ENCODE results near the gene MYO1E. TPM values are rescaled to one million over a fixed set of nuclear protein-coding genes. Genes with fewer than 3 reads are reported as not detected.

MYO1E gene
- total RNA-seq, 2 experiments from 2014 or later = 20.3 to 22.7 TPM

- ATAC-seq = peak; percentile 81
- intact Hi-C loops (cut with micrococcal nuclease) = loop anchor here (5.0 kb wide), 1 partner anchor 41 kb away; no protein-coding TSS in a partner anchor
- no peaks in the 10 kb centered on the region for H3K36me3 Mint-ChIP-seq (ENCODE audit: low read depth)
- H3K4me3 Mint-ChIP-seq = no peak overlapping the region
- no peak for TF ChIP-seq CTCF (IDR thresholded peaks at IDR 0.05)
- peaks cover 41% of the 10 kb centered on the region for H3K4me1 Mint-ChIP-seq (ENCODE audit: low read depth)
- H3K27me3 Mint-ChIP-seq = peaks cover 3% of the 10 kb centered on the region
- DNase-seq = peak; percentile 69
- H3K27ac Mint-ChIP-seq = peak overlapping the region; percentile 66
- CTCF ChIA-PET = no interaction called here
- peaks cover 1% of the 10 kb centered on the region for H3K9me3 Mint-ChIP-seq
- POLR2A ChIA-PET = no interaction called here
Measured at GRCh38 chr15:59298225-59298853, 74.3 kb downstream of the MYO1E start.

DNA sequence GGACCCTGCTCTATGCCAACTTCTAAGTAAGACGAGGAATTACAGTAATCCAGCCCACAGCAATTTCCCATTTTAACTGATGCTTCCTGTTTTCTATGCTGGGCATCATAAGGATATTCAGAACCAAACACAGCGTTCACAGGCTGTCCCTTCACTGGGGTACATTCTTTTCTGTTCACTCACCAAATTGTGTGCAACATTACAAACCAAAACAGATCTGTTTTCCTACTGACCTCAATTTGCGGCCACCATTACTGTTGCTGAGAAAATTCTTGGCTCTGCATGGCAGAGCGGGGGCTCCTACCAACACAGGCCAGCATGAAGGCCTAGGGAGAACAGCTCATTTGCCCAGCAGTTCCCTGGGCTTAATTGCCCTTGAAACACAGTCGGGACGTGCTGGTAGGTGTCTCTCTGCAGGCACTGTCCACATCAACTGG, 76.5 kb downstream of the MYO1E start:
- ATAC-seq (no peak), DNase-seq (no peak)
- ChIA-PET CTCF (no interaction called here), POLR2A (no interaction called here)
- TF ChIP-seq CTCF (IDR thresholded peaks at IDR 0.05) = no peak
- no peak overlapping the region for H3K27ac Mint-ChIP-seq
- no peaks in the 10 kb centered on the region for H3K36me3 Mint-ChIP-seq (ENCODE audit: low read depth)
- H3K27me3 Mint-ChIP-seq = peaks cover 3% of the 10 kb centered on the region
- H3K9me3 Mint-ChIP-seq = peaks cover 1% of the 10 kb centered on the region
- H3K4me1 Mint-ChIP-seq (ENCODE audit: low read depth) = peaks cover 39% of the 10 kb centered on the region
- no peak overlapping the region for H3K4me3 Mint-ChIP-seq
- intact Hi-C loops (cut with micrococcal nuclease) = loop anchor here (5.0 kb wide), 1 partner anchor 39 kb away; no protein-coding TSS in a partner anchor

GRCh38 chr15:59295261-59296001, 77.2 kb downstream of the MYO1E start:
- POLR2A ChIA-PET = no interaction called here
- ATAC-seq = no peak
- intact Hi-C loops (cut with micrococcal nuclease) = loop anchor here (5.0 kb wide), 1 partner anchor 38 kb away; no protein-coding TSS in a partner anchor
- Mint-ChIP-seq H3K4me3 (no peak overlapping the region), H3K9me3 (peaks cover 1% of the 10 kb centered on the region), H3K36me3 (ENCODE audit: low read depth) (no peaks in the 10 kb centered on the region), H3K27ac (no peak overlapping the region), H3K27me3 (peaks cover 3% of the 10 kb centered on the region), H3K4me1 (ENCODE audit: low read depth) (peaks cover 35% of the 10 kb centered on the region)
- no peak for DNase-seq
- no peak for TF ChIP-seq CTCF (IDR thresholded peaks at IDR 0.05)
- CTCF ChIA-PET = interaction anchor here (2.1 kb wide), 1 partner anchor 48 kb away, joined by 7 read pairs; no protein-coding TSS in a partner anchor

DNA sequence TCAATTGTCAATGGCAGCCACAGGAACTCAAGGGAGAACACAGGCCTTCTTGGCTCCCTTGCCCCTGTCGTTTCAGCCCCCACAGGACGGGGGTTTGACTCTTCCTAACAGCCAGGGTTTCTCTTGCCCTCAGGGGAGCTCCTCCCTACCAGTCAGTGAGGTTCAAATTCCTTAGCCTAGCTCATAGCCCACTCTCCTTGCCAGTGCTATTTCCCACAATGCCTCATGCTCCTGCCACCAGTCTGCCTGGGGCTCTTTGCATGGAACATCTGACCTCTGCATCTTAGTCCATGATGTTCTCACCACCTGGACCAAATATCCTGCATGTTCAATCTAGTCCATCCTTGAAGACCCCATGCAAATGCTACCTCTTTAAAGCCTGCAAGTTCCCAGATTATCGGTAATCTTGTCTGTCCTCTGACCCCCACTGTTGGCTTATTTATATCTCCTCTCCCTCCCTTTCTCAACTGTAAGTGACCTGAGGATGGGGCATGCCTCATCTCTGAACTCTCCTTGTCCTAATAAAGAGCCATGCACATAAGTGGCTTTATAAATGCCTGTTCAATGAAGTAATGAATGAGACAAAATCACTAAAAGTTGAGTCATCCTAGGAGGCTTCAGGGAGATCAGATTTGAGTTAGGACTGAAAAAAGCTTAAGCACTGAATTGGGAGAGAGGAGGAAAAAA, 78.0 kb downstream of the MYO1E start:
- Mint-ChIP-seq H3K36me3 (ENCODE audit: low read depth) (no peaks in the 10 kb centered on the region), H3K27ac (no peak overlapping the region), H3K4me1 (ENCODE audit: low read depth) (peaks cover 28% of the 10 kb centered on the region), H3K27me3 (peaks cover 3% of the 10 kb centered on the region), H3K9me3 (peaks cover 1% of the 10 kb centered on the region), H3K4me3 (no peak overlapping the region)
- ChIA-PET POLR2A (no interaction called here), CTCF (interaction anchor here (1.0 to 2.1 kb wide), 2 partner anchors 39 to 47 kb away, joined by 3 to 7 read pairs; no protein-coding TSS in a partner anchor)
- ATAC-seq = no peak
- TF ChIP-seq CTCF (IDR thresholded peaks at IDR 0.05) = no peak
- DNase-seq = no peak
- intact Hi-C loops (cut with micrococcal nuclease) = loop anchor here (5.0 kb wide), 1 partner anchor 37 kb away; no protein-coding TSS in a partner anchor

Measured in activated CD8-positive, alpha-beta T cell treated with anti-CD3 and anti-CD28 coated beads for 36 hours (primary cell).